ENCODE results near the gene PIEZO2.
"Not testable (repeated sequence)": the region's sequence is repeated elsewhere in the genome, so short reads cannot be mapped to it uniquely, and the experiment has no call there.

PIEZO2 gene

GRCh38 chr18:10923141-10923540, 226.2 kb downstream of the PIEZO2 start:
- no peak for DNase-seq

GRCh38 chr18:10922712-10923111, 226.7 kb downstream of the PIEZO2 start:
- not testable (repeated sequence) for DNase-seq

GRCh38 chr18:10920309-10920708, 229.1 kb downstream of the PIEZO2 start:
- DNase-seq: not testable (repeated sequence)

GRCh38 chr18:10919851-10920250, 229.5 kb downstream of the PIEZO2 start:
- no peak for DNase-seq

- DNase-seq: no peak
Observed at GRCh38 chr18:10916865-10917264, 232.5 kb downstream of the PIEZO2 start.

GRCh38 chr18:10916387-10916786, 233.0 kb downstream of the PIEZO2 start:
- DNase-seq: no peak

- not testable (repeated sequence) for DNase-seq
Observed at GRCh38 chr18:10915748-10916147, 233.6 kb downstream of the PIEZO2 start.

GRCh38 chr18:10914610-10915009, 234.8 kb downstream of the PIEZO2 start:
- not testable (repeated sequence) for DNase-seq

GRCh38 chr18:10913919-10914318, 235.4 kb downstream of the PIEZO2 start:
- no peak for DNase-seq

GRCh38 chr18:10912790-10913545, 236.4 kb downstream of the PIEZO2 start:
- no peak for DNase-seq

- no peak for DNase-seq
Observed at GRCh38 chr18:10909724-10910123, 239.6 kb downstream of the PIEZO2 start.

- no peak for DNase-seq
Observed at GRCh38 chr18:10908760-10909159, 240.6 kb downstream of the PIEZO2 start.

- DNase-seq: no peak
Observed at GRCh38 chr18:10907749-10908148, 241.6 kb downstream of the PIEZO2 start.

- DNase-seq: no peak
Observed at GRCh38 chr18:10901329-10901728, 248.0 kb downstream of the PIEZO2 start.

- no peak for DNase-seq
Observed at GRCh38 chr18:10900435-10900834, 248.9 kb downstream of the PIEZO2 start.

- DNase-seq: no peak
Observed at GRCh38 chr18:10899481-10899880, 249.9 kb downstream of the PIEZO2 start.

- no peak for DNase-seq
Observed at GRCh38 chr18:10898417-10898974, 250.9 kb downstream of the PIEZO2 start.

GRCh38 chr18:10896851-10897250, 252.5 kb downstream of the PIEZO2 start:
- DNase-seq: no peak

GRCh38 chr18:10895976-10896375, 253.4 kb downstream of the PIEZO2 start:
- no peak for DNase-seq

GRCh38 chr18:10894501-10894900, 254.9 kb downstream of the PIEZO2 start:
- DNase-seq: no peak

- no peak for DNase-seq
Observed at GRCh38 chr18:10893761-10894160, 255.6 kb downstream of the PIEZO2 start.

- no peak for DNase-seq
Observed at GRCh38 chr18:10893196-10893595, 256.2 kb downstream of the PIEZO2 start.

GRCh38 chr18:10892786-10893185, 256.6 kb downstream of the PIEZO2 start:
- DNase-seq: no peak

- DNase-seq: no peak
Observed at GRCh38 chr18:10890022-10890421, 259.3 kb downstream of the PIEZO2 start.

GRCh38 chr18:10878703-10879102, 270.7 kb downstream of the PIEZO2 start:
- DNase-seq: no peak

All from stimulated activated CD8-positive, alpha-beta memory T cell treated with anti-CD3 and anti-CD28 coated beads, Interleukin-4, amount 100 ng/mL, for 48 hours (primary cell).